NB4 (cell line): ENCODE results near the gene KLF11.

Experiments used
- DNase-seq: peaks from one replicate; pipeline ENCODE4 v3.0.0; 2010; ENCODE audit warnings: low read depth
- H3K4me3 ChIP-seq: one replicate; pipeline ENCODE4 v1.5.1; 2011; ENCODE audit warnings: mild to moderate bottlenecking, low read depth, low read length, moderate library complexity
- CTCF ChIP-seq: IDR thresholded peaks from one replicate; pipeline ENCODE4 v1.5.1; 2012; ENCODE audit warnings: low read depth, low read length
- MAX ChIP-seq: IDR thresholded peaks from 2 replicates; pipeline ENCODE4 v1.6.1; 2011; ENCODE audit warnings: low read depth, low read length
- MYC ChIP-seq: IDR thresholded peaks from 2 replicates; pipeline ENCODE4 v1.6.1; 2011; ENCODE audit warnings: low read depth, low read length
- POLR2A ChIP-seq: IDR thresholded peaks from 2 replicates; pipeline ENCODE4 v1.6.1; 2011; ENCODE audit warnings: mild to moderate bottlenecking; ENCODE audit not compliant: insufficient read length; ENCODE audit errors: extremely low read depth

KLF11 gene

GRCh38 chr2:10006236-10007161 is 36.9 kb upstream of the KLF11 start:
- peak; percentile 50 for DNase-seq
- TF ChIP-seq CTCF (no peak), POLR2A (no peak), MAX (no peak)
- no peak overlapping the region for H3K4me3 ChIP-seq

- DNase-seq = no peak
- TF ChIP-seq POLR2A = no peak
- no peak for TF ChIP-seq MAX
- no peak for TF ChIP-seq CTCF
- TF ChIP-seq MYC = no peak
- H3K4me3 ChIP-seq = no peak overlapping the region
Observed at GRCh38 chr2:10007435-10007834, 35.9 kb upstream of the KLF11 start.

- no peak overlapping the region for H3K4me3 ChIP-seq
- peak; percentile 13 for TF ChIP-seq CTCF
- no peak for TF ChIP-seq POLR2A
- peak; percentile 75 for DNase-seq
Observed at GRCh38 chr2:10007921-10008808, 35.2 kb upstream of the KLF11 start.

GRCh38 chr2:10008809-10009176 is 34.6 kb upstream of the KLF11 start:
- H3K4me3 ChIP-seq = no peak overlapping the region
- DNase-seq = no peak
- no peak for TF ChIP-seq CTCF
- TF ChIP-seq POLR2A = no peak
- no peak for TF ChIP-seq MAX
- TF ChIP-seq MYC = no peak

GRCh38 chr2:10009271-10009810 is 34.0 kb upstream of the KLF11 start:
- TF ChIP-seq MAX = no peak
- no peak for TF ChIP-seq MYC
- TF ChIP-seq CTCF = no peak
- no peak for TF ChIP-seq POLR2A
- DNase-seq = no peak
- no peak overlapping the region for H3K4me3 ChIP-seq
